GM10266 (cell line): ENCODE results near the gene PAPPA.

Experiments
- DNase-seq: peaks from one replicate; pipeline ENCODE4 v3.0.0; 2012; ENCODE audit errors: extremely low spot score
- CTCF ChIP-seq: IDR thresholded peaks from 2 replicates; pipeline ENCODE4 v1.5.1; 2012; ENCODE audit warnings: mild to moderate bottlenecking, low read depth; ENCODE audit not compliant: control insufficient read depth, insufficient read depth; ENCODE audit errors: missing control alignments

PAPPA gene

GRCh38 chr9:116284518-116284917 lies 130.9 kb downstream of the PAPPA start:
- no peak for DNase-seq
- TF ChIP-seq CTCF: no peak

DNA sequence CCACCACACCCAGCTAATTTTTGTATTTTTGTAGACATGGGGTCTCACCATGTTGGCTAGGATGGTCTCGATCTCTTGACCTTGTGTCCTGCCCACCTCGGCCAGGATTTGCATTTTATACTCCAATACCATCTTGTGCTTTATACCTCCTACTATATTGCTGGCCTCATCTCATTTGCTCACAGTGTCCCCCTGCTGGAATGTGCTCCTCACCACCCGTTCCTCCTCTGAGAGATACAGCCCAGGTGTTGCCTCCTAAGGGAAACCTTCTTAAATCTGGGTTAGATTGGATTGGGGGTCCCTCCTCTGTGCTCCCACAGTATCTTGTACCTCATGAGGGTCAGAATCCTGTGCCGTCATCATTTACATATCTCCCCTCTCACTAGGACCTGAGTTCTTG lies 131.7 kb downstream of the PAPPA start:
- DNase-seq: no peak
- no peak for TF ChIP-seq CTCF

- no peak for TF ChIP-seq CTCF
- no peak for DNase-seq
Observed at GRCh38 chr9:116286297-116286696, 132.7 kb downstream of the PAPPA start.

GRCh38 chr9:116287721-116288120 lies 134.1 kb downstream of the PAPPA start:
- no peak for DNase-seq
- TF ChIP-seq CTCF: no peak

DNA sequence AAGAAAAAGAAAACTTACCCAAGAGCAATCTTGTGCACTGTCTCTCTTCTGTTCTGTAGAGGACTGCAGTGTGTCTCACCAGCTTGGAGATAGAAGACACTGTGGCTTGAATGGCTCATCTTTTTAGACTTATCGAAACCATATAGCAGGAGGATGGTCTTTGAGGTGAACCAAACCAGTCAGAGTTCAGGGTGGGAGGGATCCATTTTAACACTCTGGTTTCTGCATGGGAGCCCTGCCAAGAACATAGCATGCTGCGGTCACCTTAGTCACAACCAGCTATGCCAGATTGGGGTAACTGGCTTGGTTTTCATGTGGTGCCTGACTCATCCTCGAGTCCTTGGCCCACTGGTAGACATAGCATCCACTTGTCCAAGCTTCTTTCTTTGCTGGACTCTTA lies 135.1 kb downstream of the PAPPA start:
- DNase-seq: no peak
- TF ChIP-seq CTCF: no peak

DNA sequence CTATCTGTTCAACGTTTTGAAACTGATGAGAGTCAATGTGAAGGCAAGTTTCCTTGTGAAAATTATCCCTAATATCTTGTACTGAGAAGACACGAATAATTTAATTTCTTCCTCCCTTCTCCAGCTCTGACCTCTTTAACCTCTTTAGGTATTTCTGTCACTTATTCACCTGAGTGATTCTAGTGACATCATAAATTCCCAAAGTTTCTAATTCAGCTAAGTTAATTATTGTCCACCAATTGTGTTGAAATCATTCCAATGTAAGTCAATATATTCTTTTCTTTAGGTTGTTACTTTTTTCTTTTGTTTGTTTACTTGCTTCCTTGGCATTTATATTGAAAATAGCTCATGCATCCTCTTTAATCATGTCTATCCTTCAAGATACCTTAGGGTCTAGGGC lies 143.8 kb downstream of the PAPPA start:
- DNase-seq: no peak

DNA sequence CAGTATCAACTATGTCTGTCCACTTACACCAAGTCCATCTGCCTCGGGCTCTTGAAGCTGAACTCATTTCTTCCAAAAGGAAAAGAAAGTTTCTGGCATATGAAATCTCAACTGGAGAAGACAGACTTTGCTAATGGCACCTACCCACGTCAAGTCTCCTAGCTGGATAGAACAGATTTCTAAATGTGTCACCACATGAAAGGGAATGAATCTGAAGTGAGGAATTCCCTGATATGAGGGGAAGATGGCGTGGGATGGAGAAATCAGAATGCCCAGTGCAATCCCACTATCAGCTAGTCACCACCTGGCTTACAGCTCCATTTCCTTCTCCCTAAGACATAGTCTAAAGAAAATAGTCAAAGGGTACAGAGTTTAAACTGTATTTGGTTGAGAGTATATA lies 144.7 kb downstream of the PAPPA start:
- DNase-seq: no peak
- TF ChIP-seq CTCF: no peak

More for the DNA sequence above, 143.8 kb downstream of the PAPPA start:
- TF ChIP-seq CTCF: no peak
